Measurements from ENCODE around the gene SNX3. TPM values are rescaled to one million over a fixed set of nuclear protein-coding genes. Genes with fewer than 3 reads are reported as not detected.
A peak's percentile ranks its signal among the peaks of the same experiment; 100 is the strongest.

SNX3 gene
- total RNA-seq, 2 experiments from 2014 or later, result 39.8 to 40.8 TPM

DNA sequence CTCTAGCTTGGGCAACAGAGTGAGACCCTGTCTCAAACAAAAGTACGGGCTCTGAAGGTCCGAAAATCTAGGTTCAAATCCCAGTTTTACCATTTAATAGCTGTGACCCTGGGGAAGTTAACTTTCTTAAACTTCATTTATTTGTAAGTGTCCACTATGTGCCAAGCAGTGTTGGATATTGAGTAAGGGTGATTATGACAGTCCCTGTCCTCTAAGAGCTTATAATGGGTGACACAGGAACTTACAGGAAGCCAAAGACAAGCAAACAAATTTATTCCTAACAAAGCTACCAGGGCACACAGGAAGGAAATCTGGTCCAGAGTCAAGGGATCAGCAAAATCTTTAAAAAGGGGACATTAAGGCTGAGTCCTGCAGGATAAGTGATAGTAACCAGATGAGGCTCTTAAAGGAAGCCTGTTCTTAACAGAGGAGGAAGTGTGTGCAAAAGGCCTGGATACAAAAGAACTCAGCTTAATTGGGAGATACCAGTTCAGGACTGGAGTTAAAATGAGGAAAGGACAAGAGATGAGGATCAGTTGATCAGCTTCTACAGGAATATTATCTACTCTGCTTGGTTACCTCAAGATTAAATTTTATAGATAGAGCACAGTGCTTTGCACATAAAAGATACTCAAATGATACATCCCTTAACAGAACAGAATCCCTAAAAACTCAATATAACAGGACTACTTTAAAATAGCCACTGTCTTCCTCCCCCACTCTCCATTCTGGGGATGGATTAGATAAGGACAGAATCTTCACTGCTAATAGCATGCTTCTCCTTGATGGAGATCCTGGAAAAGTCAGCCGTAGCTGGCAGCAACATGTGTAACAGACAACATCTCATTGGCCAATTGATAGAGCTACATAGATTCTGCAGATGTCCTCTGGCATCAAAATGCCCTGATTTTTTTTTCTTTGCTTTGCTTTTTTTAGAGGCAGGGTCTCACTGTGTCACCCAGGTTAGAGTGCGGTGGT is 6.1 kb downstream of the SNX3 start:
- Histone ChIP-seq H3K4me3 (ENCODE audit: low read length) (no peak overlapping the region), H3K27me3 (ENCODE audit: control insufficient read depth in 1 of 2, insufficient read depth in 2 of 2, low read length in 2 of 2) (no peaks in the 10 kb centered on the region), H3K9me3 (ENCODE audit: control insufficient read depth in 1 of 2, insufficient read depth in 1 of 2, low read length in 2 of 2) (no peaks in the 10 kb centered on the region), H3K27ac (ENCODE audit: low read depth in 1 of 2, low read length in 2 of 2) (no peak overlapping the region), H3K36me3 (ENCODE audit: insufficient read depth, low read length) (peaks cover 3% of the 10 kb centered on the region), H3K4me1 (ENCODE audit: insufficient read depth, low read length) (peaks cover 32% of the 10 kb centered on the region)
- DNase-seq, result no peak
- ATAC-seq (ENCODE audit: poor library complexity), result no peak
- Mint-ChIP-seq H3K4me1 (ENCODE audit: low read depth) (peaks cover 81% of the 10 kb centered on the region), H3K27ac (no peak overlapping the region), H3K4me3 (peak overlapping the region; percentile 40), H3K9me3 (no peaks in the 10 kb centered on the region), H3K36me3 (ENCODE audit: low read depth) (peaks cover 62% of the 10 kb centered on the region), H3K27me3 (no peaks in the 10 kb centered on the region)
- intact Hi-C loops (cut with DNase I, micrococcal nuclease), result loop anchor here in 1 of 2 experiments (10.0 kb wide), 1 partner anchor 270 kb away; no protein-coding TSS in a partner anchor
- CTCF ChIA-PET, result interaction anchor here (0.7 kb wide), 1 partner anchor 10 kb away, joined by 3 read pairs; no protein-coding TSS in a partner anchor
- TF ChIP-seq, protein P1, sequence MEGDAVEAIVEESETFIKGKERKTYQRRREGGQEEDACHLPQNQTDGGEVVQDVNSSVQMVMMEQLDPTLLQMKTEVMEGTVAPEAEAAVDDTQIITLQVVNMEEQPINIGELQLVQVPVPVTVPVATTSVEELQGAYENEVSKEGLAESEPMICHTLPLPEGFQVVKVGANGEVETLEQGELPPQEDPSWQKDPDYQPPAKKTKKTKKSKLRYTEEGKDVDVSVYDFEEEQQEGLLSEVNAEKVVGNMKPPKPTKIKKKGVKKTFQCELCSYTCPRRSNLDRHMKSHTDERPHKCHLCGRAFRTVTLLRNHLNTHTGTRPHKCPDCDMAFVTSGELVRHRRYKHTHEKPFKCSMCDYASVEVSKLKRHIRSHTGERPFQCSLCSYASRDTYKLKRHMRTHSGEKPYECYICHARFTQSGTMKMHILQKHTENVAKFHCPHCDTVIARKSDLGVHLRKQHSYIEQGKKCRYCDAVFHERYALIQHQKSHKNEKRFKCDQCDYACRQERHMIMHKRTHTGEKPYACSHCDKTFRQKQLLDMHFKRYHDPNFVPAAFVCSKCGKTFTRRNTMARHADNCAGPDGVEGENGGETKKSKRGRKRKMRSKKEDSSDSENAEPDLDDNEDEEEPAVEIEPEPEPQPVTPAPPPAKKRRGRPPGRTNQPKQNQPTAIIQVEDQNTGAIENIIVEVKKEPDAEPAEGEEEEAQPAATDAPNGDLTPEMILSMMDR (IDR thresholded peaks at IDR 0.05), result no peak
- POLR2A ChIA-PET, result interaction anchor here (0.6 kb wide), 1 partner anchor 37 kb away, joined by 3 read pairs; no protein-coding TSS in a partner anchor

DNA sequence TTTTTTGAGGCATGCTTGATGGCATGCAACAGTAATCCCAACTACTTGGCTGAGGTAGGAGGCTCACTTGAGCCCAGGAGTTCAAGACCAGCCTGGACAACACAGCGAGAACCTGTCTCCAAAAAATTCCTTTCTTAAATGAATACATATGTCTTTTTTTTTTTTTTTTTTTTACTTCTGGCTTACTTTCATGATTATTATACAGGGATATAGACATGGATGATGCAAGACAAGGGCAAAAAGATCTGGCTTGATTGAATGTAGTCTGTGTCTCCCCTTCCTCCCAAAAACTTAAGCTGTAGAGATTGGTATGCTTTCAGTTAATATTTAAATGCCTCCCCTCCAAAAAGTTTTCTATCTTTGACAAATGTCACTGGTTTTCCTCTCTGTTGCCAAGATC is 7.6 kb downstream of the SNX3 start:
- no peak overlapping the region for H3K4me3 ChIP-seq (ENCODE audit: low read length)
- no peak overlapping the region for H3K27ac Mint-ChIP-seq
- peaks cover 22% of the 10 kb centered on the region for H3K4me1 ChIP-seq (ENCODE audit: insufficient read depth, low read length)
- no peak for ATAC-seq (ENCODE audit: poor library complexity)
- H3K4me3 Mint-ChIP-seq, result no peak overlapping the region
- no peaks in the 10 kb centered on the region for H3K27me3 ChIP-seq (ENCODE audit: control insufficient read depth in 1 of 2, insufficient read depth in 2 of 2, low read length in 2 of 2)
- ChIA-PET CTCF (interaction anchor here (0.7 to 1.3 kb wide), 3 partner anchors 8 to 288 kb away, joined by 3 to 4 read pairs (median 3); partner anchors contain the start of gene SNX3), POLR2A (no interaction called here)
- H3K36me3 Mint-ChIP-seq (ENCODE audit: low read depth), result peaks cover 71% of the 10 kb centered on the region
- peaks cover 3% of the 10 kb centered on the region for H3K36me3 ChIP-seq (ENCODE audit: insufficient read depth, low read length)
- peaks cover 84% of the 10 kb centered on the region for H3K4me1 Mint-ChIP-seq (ENCODE audit: low read depth)
- intact Hi-C loops (cut with DNase I, micrococcal nuclease), result loop anchor here in 1 of 2 experiments (10.0 kb wide), 1 partner anchor 272 kb away; no protein-coding TSS in a partner anchor
- no peaks in the 10 kb centered on the region for H3K27me3 Mint-ChIP-seq
- TF ChIP-seq, protein P1 (IDR thresholded peaks at IDR 0.05), result no peak
- H3K27ac ChIP-seq (ENCODE audit: low read depth in 1 of 2, low read length in 2 of 2), result no peak overlapping the region
- no peaks in the 10 kb centered on the region for H3K9me3 ChIP-seq (ENCODE audit: control insufficient read depth in 1 of 2, insufficient read depth in 1 of 2, low read length in 2 of 2)
- no peaks in the 10 kb centered on the region for H3K9me3 Mint-ChIP-seq
- no peak for DNase-seq

DNA sequence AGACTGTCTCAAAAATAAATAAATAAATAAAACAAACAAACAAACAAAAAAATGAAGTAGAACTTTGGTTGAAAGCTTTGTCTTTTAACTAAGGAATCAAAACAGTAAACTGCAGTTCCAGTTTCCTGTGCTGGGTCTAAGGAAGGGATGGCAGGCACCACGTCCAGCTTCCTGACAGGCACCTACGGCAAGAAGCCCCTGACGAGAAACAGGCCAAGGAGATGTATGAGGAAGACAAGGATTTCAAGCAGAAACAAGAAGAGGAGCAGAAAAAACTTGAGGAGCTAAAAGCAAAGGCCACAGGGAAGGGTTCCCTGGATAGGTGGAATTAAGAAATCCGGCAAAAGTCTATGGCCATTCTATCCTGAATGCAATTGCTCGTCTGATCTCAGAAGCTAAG is 8.8 kb downstream of the SNX3 start:
- TF ChIP-seq, protein P1 (IDR thresholded peaks at IDR 0.05), result no peak
- POLR2A ChIA-PET, result interaction anchor here (1.0 to 2.6 kb wide), 2 partner anchors 9 to 15 kb away, joined by 3 to 16 read pairs; partner anchors contain the start of gene SNX3
- Mint-ChIP-seq H3K4me3 (no peak overlapping the region), H3K4me1 (ENCODE audit: low read depth) (peaks cover 82% of the 10 kb centered on the region), H3K36me3 (ENCODE audit: low read depth) (peaks cover 76% of the 10 kb centered on the region), H3K27ac (no peak overlapping the region), H3K27me3 (no peaks in the 10 kb centered on the region), H3K9me3 (no peaks in the 10 kb centered on the region)
- Histone ChIP-seq H3K4me1 (ENCODE audit: insufficient read depth, low read length) (peaks cover 14% of the 10 kb centered on the region), H3K4me3 (ENCODE audit: low read length) (no peak overlapping the region), H3K27ac (ENCODE audit: low read depth in 1 of 2, low read length in 2 of 2) (no peak overlapping the region), H3K36me3 (ENCODE audit: insufficient read depth, low read length) (peaks cover 3% of the 10 kb centered on the region), H3K27me3 (ENCODE audit: control insufficient read depth in 1 of 2, insufficient read depth in 2 of 2, low read length in 2 of 2) (no peaks in the 10 kb centered on the region), H3K9me3 (ENCODE audit: control insufficient read depth in 1 of 2, insufficient read depth in 1 of 2, low read length in 2 of 2) (no peaks in the 10 kb centered on the region)
- CTCF ChIA-PET, result interaction anchor here (0.6 to 1.3 kb wide), 2 partner anchors 9 to 11 kb away, joined by 3 to 4 read pairs; partner anchors contain the start of gene SNX3
- intact Hi-C loops (cut with DNase I, micrococcal nuclease), result loop anchor here in 1 of 2 experiments (10.0 kb wide), 1 partner anchor 273 kb away; no protein-coding TSS in a partner anchor
- ATAC-seq (ENCODE audit: poor library complexity) (no peak), DNase-seq (no peak)
